Activated CD8-positive, alpha-beta memory T cell treated with anti-CD3 and anti-CD28 coated beads, Interleukin-2, amount 50 U/mL, for 24 hours (primary cell): ENCODE data around the gene MYO9B.
A peak's percentile ranks its signal among the peaks of the same experiment; 100 is the strongest.

ENCODE experiments used
- DNase-seq: peaks from one replicate; pipeline ENCODE4 v3.0.0-alpha.2; 2020; ENCODE audit errors: extremely low read depth

MYO9B gene

DNA sequence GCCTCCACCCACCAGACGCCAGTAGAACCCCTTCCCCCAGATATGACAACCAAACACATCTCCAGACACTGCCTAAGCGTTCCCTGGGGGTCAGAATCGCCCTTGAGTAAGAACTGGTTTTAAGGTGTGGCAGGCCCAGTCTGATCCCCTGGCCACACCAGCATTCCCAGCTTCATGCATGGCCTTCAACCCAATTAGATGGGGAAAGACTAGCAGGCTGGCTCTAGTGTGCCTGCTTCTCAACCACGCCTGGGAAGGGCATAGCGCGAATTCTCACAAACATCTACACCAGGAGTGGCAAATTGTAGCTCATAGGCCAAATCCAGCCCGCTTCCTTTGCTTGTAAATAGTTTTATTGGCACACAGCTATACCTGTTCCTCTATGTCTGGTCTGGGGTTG is 13.9 kb upstream of the MYO9B start:
- no peak for DNase-seq

DNA sequence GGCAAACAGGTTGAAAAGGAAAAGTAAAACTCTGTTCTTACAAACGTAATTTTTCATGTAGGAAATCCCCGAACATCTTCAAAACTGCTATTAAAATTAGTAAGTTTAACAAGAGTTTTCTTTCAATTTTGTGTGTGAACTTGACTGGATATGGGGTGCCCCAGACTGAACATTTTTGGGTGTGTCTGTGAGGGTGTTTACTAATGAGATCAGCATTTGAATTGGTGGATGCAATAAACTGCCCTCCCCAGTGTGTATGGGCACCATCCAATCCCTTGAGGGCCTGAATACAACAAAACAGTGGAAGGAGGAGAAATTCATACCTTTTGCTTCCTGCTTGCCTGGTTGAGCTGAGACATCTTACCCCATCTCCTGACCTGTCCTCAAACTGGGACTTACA is 12.1 kb upstream of the MYO9B start:
- DNase-seq: no peak

DNA sequence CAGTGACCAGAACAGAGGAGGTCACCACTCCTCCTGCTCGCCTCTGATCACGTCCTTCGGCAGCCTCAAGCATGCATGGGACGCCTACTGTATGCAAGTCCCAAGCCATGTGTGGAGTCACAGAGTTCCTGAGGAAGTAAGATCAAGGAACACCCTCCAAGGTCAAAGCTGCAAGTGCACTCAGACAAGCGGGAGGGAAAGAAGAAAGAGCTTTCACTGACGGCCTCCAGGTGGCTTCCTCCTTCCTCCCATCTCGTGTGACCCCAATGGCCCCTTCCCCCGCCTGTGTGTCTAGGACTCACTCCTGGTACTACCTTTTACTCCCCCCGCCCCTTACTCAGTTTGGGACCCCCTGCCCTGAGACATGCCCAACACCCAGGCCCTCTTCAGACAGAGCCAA is 6.4 kb upstream of the MYO9B start:
- DNase-seq: no peak

DNA sequence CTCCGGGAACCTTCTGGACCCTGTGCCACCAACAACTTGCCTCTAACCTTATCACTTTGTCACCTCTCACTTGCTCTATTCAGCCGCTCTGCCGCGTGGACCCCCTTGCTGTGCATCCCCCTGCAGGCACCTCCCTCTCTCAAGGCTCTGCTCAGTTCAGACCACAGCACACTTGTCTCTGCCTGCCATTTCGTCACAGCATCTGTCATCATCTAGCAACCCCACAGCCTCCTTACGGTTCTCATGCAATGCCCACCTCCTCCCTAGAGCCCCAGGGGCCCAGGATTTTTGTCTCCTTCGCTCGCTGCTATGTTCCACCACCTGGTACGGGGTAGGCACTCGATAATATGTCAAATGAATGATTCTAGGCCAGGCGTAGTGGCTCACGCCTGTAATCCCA is 5.2 kb upstream of the MYO9B start:
- no peak for DNase-seq

DNA sequence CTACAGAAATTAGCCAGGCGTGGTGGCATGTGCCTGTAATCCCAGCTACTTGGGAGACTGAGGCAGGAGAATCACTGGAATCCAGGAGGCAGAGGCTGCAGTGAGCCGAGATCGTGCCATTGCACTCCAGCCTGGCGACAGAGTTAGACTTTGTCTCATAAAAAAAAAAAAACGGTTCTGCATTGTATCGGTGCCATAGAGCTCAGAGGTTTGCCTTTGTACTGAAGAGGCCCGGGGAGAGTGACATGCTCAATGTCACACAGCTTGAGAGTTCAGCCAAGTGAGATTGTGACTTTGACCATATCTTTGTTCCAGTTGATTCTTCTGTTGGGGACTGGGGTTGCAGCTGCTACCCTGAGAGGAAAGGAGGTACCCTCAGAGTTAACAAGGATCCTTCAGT is 4.7 kb upstream of the MYO9B start:
- DNase-seq: no peak

DNA sequence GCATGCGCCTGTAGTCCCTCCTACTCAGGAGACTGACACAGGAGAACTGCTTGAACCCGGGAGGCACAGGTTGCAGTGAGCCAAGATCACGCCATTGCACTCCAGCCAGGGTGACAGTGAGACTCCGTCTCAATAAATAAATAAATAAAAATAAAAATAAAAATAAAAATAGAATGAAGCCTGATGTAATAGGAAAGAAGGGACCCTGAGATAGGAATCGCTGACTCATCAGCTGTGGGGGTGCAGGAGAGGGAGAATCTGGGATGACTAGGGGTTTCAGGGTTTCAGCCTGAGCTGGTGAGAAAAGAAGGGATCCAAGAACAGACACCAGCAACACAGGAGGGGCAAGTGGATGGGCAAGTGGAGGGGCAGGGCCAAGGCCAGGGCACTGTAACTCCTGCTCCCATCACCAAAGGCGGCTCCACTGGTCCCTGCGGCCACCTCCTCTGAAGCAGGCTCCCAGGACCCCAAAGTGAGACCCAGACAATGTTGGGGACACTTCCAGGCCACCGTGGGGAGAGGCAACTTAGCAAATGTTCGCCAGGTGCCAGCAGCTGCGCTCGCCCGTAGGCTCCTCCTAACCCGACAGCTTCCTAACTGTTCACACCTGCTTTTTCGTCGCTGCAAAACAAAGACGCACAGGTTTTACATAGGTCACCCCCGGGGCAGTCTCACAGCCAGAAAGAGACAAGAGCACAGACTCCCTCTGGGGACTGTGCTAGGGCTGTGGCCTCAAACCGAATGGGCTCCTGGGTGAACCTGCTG is 1.5 kb upstream of the MYO9B start:
- no peak for DNase-seq

DNA sequence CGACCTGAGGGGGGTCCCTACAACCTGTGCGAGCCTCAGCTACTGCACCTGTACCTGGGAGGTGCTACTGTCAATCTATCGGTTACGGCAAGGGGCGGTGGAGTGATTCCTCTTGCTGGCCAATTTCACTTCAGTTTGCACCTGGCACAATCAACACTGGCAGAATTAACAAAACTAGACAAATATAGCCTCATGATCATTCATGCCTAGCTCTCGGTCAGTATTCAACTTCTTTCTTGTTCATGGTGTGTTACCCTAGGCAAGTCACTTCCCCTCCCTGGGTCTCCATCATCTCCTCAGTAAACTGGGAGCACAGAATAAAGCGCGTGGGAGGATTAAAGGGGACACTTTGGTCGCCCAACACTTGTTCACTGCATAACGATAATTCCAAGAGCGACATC is 943 bp upstream of the MYO9B start:
- DNase-seq: no peak

DNA sequence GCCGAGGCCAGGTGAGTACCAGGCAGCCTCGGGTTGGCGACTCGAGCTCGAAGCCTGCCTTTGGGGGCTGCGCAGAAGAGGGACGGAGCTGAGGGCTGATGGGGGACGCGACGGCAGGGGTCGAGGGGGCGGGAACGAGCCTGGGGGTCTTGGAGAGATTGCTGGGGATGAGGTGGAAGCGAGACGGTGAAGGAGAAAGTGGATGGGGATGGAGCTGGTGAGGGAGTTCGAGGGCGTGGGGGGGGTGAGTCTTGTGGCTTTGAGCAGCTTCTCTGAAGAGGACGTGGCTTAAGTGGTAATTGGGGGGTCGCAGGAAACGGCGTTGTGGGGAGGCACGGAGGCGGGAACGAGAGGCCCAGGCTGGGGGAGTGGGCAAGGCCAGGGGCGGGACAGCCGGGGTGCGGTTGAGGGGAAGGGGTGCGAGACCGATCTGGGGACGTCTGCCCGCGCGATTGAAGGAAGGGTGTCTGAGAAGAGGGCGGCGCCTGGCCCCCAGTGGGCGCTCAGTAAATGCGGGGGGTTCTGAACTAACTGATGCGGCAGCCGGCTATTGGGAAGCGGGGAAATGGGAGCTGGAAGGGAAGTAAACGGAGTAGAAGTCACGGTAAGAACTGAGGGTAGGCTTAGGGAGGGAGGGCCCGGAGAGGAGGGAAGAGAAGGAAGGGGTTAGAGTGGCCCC is 426 bp downstream of the MYO9B start:
- DNase-seq: no peak

DNA sequence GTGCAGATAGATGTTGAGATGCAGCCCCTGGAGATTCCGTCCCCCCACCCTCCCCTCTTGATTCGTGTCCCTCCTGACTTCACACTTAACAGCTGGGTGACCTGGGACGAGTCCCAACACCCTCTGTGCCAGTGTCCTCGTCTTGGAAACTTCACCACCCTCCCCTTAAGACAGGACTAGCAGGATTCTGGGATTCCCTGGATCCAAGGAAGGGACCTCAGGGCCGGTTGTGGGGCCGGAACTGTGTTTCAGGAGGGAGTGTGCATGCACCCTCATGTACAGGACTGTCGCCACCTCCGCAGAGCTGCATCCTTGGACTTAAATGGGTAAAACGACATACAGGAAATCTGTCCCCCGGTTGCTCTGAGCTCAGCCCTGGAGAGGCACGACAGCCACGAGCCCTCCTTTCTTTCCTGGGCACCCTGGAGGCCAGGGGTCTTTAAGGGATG is 990 bp downstream of the MYO9B start:
- no peak for DNase-seq

DNA sequence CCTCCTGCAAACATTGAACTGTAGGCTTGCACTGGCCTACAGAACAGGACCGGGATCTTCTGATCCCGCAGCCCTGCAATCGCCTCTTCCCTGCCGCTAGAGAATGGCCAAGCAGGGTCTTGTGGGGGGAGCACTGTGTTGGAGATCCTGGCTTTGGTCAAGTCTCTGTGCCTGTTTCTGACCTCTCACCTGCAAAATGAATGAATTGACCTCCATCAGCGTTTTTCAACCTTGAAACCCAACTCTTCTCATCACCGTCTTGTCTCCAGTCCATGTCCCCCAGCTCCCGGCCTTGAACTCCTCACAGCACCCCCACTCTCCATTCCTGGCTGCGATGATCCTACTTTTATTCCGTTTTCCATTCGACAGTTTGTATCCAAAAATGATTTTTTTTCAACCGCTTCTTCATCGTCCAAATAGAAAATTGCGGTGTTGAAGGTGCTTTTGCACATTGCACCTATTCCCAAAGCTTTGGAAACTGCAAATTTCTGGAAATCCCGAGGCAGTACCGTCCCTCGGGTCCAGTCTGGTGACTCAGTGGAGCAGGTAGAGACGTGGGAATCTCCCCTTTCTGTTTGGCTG is 2.0 kb downstream of the MYO9B start:
- no peak for DNase-seq

DNA sequence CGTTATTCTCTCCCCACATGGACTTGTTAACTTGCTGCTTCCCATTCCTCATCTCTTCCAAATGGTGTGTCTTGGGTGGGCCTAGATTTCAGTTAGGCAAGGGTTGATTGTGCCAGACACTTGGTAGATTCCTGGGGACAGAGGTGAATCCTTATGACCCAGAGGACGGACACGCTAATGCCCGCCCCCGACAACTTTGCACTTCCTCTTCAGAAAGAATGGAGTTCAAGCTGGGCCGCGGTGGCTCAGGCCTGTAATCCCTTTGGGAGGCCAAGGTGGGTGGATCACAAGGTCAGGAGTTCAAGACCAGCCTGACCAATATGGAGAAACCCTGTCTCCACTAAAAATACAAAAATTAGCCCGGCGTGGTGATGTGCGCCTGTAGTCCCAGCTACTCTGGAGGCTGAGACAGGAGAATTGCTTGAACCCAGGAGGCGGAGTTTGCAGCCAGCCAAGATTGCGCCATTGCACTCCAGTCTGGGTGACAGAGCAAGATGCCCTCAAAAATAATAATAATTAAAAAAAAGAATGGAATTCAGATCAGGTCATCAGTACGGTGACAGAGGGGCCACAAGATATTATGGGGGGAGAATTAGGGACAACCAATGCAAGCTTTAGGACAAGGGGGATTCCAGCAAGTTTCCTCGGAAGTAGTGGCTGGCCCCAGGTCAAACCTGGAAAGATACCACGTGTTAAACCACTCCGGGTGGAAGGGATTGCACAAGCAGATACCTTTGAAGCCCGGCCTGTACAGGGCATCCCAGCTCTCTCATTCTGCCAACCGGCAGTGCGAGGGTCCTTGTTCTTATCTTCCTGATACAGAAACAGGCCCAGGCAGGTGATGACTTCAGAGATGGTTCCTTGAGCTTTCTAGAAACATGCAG is 2.7 kb downstream of the MYO9B start:
- DNase-seq: no peak

DNA sequence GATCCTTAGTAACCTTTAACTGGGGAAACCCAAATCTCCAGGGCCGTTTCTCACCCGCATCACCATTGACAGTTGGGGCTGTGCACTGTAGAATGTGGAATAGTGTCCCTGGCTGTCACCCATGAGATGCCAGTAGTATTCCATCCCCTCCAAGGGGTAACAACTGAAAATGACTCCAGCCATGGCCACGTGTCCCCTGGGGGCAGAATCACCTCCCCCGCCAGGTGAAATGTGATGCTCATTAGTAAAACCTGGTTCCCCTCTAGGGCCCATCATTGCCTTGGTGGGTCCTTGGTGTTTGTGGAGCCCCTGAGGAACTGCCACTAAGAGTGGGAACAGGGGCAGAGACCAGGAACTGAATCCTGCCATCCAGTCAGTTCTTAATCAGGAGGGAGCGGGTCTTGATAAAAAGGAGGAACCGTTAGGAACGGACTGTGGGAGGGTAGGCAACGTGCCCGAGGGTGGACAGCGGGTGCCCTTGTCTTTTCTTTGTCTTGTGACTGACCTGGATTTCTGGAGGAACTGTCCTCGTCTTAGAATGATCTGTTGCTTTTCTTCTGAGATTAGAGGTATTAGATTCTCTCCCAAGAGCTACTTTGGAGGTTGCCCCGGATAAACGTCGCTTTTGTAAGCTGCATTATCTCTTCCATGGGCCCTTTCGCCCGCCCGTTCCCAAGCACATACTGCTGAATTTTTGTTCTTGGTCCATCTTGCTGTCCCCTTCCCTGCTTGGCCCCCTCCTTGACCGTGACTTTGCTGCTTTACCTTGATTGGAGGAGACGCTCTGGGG is 3.5 kb downstream of the MYO9B start:
- no peak for DNase-seq

DNA sequence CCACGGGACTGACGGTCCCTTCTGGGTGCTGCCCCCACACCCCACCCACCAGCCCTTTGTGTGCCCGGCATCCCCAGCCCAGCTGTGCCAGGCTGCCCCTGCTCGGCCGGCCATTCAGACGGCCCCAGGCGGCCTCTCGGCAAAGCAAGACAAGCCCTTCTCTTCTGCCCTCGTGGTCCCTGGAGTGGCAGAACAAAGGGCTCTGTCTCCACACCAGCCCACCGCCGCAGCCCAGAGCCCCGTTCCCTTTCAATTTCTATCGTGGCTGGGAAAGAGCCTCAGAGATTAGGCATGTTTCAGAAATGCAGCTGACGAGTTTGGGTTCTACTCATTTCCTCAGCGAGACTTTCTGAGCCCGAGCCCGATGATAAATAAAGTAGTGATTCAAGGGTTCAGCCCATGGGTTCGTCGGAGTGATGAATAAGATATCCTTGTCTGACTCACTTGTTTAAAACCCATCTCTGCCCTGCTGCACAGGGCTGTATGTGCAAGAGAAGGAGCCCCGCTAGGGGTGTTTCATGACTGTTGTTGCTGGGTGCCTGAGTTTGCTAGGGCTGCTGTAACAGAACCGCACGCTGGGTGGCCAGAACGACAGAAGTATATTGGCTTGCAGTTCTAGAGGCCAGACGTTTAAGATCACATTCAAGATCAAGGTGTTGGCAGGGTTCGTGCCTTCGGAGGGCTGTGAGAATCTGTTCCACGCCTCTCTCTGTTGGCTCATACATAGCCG is 4.3 kb downstream of the MYO9B start:
- peak; percentile 56 for DNase-seq

DNA sequence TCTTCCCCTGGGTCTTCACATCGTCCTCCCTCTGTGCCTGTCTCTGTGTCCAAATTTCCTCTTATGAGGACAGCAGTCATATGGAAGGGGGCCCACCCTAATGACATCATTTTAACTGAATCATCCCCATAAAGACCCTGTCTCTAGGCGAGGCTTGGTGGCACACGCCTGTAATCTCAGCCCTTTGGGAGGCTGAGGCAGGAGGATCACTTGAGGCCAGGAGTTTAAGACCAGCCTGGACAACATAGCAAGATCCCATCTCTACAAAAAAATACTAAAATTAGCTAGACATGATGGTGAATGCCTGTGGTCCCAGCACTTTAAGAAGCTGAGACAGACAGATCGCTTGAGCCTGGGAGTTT is 4.8 kb downstream of the MYO9B start:
- DNase-seq: no peak

DNA sequence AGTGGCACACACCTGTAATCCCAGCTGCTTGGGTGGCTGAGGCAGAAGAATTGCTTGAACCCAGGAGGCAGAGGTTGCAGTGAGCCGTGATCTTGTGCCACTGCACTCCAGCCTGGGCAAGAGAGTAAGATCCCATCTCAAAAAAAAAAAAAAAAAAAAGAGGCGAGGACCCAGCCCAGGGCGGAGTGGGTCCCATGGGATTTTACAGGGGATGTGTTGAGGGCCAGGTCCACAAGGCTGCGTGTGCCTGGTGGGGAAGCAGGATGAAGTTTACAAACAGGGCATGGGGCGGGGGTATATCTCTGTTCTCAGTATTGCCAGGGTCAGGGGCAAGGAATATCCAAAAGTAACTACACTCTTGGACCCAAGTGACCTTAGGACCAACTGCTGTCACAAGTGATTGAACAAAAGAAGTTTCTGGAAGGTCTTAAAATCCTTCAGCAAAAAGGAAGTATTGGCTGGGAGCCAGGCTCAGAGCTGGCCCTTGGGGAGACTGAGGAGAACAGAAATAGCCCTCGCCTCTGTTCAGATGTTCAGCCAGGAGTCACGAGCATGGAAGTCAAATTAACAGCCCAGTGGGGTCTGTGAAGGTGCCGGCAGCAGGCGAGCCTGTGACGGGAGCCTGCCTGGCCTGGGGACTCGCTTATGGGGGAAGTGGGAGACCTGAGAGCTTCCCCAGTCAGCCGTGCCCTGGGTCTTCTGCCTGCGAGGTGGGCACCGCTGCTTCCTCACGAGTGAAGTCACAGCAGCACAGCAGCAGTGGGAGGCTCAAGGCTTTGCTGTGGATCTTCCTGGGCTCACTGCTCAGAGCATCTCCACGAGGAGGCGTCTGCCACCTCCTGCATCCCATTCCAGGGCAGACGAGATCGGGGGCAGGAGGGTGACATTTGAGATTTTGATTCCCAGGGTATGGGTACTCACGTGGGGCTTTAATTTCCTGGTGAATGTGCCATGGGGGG is 6.4 kb downstream of the MYO9B start:
- DNase-seq: no peak

DNA sequence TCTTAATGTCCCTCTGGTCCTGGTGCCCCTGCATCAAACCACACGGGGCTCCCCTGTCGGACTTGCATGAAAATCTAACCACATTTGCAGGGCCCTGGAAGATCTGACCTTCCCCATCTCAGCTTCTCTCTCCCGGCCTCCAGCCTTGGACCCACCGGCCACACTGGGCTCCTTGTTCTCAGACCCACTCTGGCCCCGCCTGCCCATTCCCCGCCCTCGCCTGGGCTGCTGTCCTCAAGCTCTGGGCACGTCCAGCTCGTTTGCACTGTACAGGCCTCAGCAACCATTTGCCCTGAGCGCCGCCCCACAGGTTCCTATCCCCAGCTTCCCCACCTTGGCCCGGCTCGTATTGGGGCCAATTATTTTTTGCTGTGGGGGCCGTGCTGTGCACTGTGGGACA is 10.5 kb downstream of the MYO9B start:
- DNase-seq: no peak

DNA sequence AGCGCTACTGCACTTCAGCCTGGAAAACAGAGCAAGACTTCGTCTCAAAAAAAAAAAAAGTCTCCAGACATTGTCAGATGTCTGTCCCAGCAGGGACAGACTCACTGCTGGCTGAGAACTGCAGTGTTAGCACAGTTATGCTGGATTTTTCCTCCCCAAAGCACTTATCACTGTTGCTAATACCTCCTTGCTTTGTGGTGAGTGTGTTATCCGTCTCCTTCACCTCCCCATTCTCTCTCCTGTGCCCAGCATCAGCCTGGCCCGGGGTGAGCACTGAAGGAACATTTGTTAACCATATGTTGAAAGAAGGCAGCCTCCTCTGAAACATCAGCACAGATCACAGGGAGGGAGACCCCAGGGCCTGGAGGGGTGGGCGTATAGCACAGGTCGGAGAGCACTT is 11.3 kb downstream of the MYO9B start:
- no peak for DNase-seq

DNA sequence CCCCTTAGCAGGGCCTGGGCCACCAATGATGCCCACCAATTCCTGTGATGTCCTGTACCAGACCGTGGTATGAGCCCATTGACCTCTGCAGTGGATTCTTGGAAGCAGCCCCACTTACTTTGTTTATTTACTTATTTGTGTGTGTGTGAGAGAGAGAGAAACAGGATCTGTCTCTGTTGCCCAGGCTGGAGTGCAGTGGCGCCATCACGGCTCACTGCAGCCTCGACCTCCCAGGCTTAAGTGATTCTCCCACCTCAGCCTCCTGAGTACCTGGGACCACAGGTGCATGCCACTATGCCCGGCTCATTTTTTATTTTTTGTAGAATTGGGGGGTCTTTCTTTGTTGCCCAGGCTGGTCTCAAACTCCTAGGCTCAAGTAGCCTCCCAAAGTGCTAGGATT is 13.0 kb downstream of the MYO9B start:
- DNase-seq: no peak

DNA sequence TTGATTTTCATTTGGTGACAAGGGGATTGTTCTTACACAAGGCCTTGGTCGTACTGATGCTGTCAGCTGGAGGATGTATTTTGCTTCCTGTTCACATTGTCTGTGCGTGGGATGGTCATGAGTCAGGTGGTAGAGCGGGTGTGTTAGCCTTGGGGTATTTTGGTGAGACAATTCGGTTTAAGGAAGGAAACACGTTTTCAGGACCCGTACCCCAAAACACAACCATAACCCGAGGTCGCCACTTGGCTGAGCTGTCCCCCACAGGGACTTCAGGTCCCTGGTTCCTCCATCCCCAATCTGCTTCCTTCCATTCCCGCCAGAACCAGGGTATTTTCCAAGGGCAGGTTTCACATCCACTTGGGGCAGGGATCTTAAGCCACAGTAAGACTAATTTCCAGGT is 15.0 kb downstream of the MYO9B start:
- no peak for DNase-seq
